NCI-H69 (cell line): ENCODE measurements around the gene CASP5.
A peak's percentile ranks its signal among the peaks of the same experiment; 100 is the strongest.

Experiments used
- DNase-seq: peaks from one replicate; lab custom pipeline; 2025; lab: John Stamatoyannopoulos, UW

The CASP5 gene

DNA sequence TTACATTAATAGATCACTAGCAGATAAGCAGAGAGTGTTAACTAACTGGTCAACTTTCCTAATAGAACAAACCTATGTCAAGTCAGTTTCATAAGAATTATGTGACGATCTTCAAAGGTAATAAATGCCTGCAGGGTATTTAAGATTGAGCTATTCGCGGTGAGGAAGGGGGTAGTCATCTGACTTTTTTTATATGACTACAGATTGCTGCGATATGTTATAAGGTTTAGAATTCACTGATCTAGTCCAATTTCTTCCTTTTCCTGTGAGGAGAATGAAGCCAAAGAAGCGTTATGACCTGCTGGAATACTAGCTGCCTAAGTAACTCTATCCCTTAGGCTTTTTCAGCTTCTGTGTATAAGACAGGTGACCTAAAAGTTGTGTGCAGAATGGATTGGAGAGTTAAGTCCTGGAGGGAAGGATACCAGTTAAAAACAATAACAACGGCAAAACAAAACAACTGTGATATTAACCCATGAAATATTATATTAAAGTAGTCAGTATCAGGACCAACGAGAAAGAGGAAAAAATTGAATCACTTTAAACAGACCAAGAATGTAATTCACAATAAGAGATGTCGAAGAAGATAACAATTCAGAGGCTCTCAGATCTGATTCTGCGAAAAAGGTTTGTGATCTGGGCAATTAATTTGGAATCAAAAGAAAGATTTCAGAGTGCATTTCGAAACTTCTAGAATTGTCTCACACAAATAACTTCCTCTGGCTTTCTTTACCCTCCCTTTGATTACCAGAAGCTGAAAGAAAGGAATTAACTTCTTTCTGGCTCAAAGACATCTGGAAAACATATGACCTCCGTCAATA is 55.2 kb downstream of the CASP5 start:
- no peak for DNase-seq

DNA sequence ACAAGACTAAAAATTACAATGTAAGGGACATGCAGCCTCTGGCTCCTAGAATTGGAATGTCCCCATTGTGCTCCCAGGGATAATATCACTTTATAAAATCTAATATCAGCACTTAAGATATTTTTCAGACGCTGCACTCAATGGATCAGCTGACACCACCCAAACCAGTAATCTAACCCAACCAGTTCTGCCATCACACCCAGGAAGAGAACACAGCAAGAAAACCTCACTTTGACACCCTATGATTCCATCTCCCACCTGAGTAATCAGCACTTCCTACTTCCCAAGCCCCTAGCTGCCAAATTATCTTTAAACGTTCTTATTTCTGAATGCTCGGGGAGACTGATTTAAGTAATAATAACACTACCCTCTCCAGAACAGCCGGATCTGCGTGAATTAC is 57.2 kb downstream of the CASP5 start:
- no peak for DNase-seq

DNA sequence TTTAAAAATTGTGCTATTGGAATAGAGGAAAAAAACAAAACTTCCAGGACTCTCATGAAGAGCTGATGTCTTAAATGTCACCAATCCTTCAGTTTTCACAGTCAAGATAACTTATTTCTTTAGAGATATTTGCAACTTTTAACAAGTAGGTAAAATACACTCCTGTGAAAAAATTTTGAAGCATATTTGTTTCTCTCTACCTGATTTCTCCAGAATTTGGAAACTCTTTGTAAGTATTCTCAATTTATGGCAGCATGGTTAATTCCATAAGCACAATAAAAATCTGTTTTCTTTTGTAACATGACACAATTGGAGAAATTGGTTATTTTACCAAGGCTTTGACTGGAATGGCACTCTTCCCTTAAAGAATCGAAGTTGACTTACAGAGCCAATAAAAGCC is 58.7 kb downstream of the CASP5 start:
- DNase-seq = no peak

DNA sequence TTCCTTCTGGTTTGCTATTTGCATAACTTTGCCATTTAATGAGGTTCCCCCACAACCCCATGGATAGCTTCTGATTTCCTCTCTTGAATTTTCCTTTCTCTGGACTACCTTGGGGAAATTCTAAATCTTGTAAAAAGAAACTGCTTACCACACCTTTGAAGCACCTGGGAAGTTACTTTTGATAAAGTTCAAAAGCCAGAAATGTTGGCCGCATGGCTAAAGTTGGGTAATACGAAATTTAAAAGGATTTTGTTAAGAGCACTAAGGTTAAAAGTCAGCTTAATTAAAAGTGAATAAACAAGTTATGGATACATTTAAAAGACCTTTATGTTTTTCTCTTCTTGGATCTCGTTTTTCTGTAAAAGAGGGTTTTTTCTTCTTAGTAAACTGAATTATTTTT is 60.1 kb downstream of the CASP5 start:
- no peak for DNase-seq

DNA sequence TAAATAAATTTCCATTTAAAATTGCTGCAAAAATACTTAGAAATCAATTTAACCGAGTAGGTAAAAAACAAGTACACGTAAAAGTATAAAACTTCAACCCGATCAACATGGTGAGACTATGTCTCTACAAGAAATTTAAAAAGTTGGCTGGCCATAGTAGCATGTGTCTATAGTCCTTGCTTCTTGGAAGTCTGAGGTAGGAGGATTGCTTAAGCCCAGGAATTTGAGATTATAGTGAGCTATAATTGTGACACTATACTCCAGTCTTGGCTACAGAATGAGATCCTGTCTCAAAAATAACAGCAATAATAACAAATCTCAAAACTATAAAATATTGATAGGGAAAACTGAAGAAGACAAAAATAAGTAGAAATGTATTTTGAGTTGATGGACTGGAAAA is 65.7 kb downstream of the CASP5 start:
- DNase-seq = no peak

DNA sequence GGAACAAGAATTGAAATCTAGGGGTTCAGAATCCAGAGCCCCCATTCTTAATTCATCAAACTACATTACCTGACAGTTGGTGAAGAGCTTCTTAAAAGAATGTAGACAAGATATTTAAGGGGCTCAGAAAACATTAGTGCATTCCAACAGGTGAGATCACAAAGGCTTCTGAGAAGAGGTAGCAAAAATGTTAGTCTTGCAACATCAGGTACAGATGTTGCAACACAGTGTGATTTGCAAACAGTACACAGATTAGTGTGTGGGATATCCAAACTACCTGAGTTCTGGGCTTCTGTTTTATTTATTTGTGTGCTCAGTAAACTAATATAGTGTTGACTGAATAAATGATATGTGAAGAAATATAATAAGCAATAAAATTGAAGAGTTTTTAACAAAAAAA is 66.4 kb downstream of the CASP5 start:
- DNase-seq = no peak

DNA sequence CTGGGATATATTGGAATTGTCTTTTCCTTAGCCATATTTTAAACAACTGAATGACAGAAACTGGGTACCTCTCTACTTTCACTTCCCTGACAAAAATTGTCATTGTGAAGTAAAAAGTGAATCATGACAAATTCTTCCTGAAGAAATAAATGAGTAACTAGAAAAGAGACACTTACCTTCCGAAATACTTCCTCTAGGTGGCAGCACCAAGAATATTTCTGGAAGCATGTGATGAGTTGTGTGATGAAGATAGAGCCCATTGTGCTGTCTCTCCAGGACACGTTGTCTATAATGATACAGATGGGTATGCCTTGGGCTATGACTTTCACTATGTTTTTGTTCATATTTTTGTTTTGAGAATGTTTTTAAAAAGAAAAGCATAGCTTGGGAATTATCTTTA is 76.1 kb downstream of the CASP5 start:
- peak; percentile 42 for DNase-seq
